Glutamatergic neuron (in vitro differentiated cells): ENCODE data around the gene PAPOLB. TPM values are rescaled to one million over a fixed set of nuclear protein-coding genes. Genes with fewer than 3 reads are reported as not detected.

ENCODE experiments used
- DNase-seq: peaks from one replicate; pipeline ENCODE4 v3.0.0; 2022
- H3K27ac Mint-ChIP-seq: one replicate; pipeline ENCODE4 v1.8.0; 2020; ENCODE audit warnings: mild to moderate bottlenecking, mixed read lengths, inconsistent platforms; ENCODE audit not compliant: unreplicated experiment
- H3K27me3 Mint-ChIP-seq: one replicate; pipeline ENCODE4 v1.8.0; 2020; ENCODE audit warnings: mild to moderate bottlenecking, moderate library complexity, mixed read lengths, inconsistent platforms; ENCODE audit not compliant: unreplicated experiment
- H3K36me3 Mint-ChIP-seq: one replicate; pipeline ENCODE4 v1.8.0; 2020; ENCODE audit warnings: mild to moderate bottlenecking, mixed read lengths, inconsistent platforms; ENCODE audit not compliant: unreplicated experiment
- H3K4me1 Mint-ChIP-seq: one replicate; pipeline ENCODE4 v1.8.0; 2020; ENCODE audit warnings: mild to moderate bottlenecking, low read depth, mixed read lengths, inconsistent platforms; ENCODE audit not compliant: unreplicated experiment
- H3K4me3 Mint-ChIP-seq: one replicate; pipeline ENCODE4 v1.8.0; 2020; ENCODE audit warnings: mild to moderate bottlenecking, mixed read lengths, inconsistent platforms; ENCODE audit not compliant: unreplicated experiment
- H3K9me3 Mint-ChIP-seq: one replicate; pipeline ENCODE4 v1.8.0; 2020; ENCODE audit warnings: mild to moderate bottlenecking, moderate library complexity, mixed read lengths, inconsistent platforms; ENCODE audit not compliant: unreplicated experiment
- total RNA-seq: library from RNA; stranded (reverse); fragmentation: NEBNext Ultra II Directional; extraction: Animal tissue kit (Norgen Biotek cat#: 25700); gene quantifications from one replicate; pipeline ENCODE4 v1.2.1, GENCODE V29; 2021; ENCODE audit not compliant: unreplicated experiment
- TF ChIP-seq, protein P1 (sequence below): fragments of 200-600 bp; sonication (generic); IDR thresholded peaks from one replicate; pipeline ENCODE4 v1.5.0; 2021; ENCODE audit not compliant: partially characterized antibody, unreplicated experiment

Gene PAPOLB
- total RNA-seq, 1 donor from 2014 or later: 1.2 TPM

DNA sequence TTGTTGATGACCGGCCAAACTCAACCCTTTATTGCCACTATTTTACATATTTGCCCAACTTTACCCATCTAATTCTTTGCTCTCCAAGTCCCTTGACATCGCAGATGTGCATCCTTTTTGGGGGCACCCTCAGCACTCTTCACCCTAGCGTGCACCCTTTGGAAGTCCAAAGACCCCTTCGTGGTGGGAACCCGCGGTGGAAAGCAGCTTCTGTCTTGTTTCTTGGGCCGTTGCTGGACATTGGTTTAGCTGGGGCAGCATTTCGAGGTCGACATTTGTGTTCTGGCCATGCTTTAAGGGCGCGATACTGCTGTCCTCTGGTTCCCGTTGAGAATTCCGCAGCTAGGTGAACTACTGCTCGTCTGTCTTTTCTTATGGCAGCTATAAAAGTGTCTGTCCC lies 326 bp upstream of the PAPOLB start:
- DNase-seq: no peak
- TF ChIP-seq, protein P1, sequence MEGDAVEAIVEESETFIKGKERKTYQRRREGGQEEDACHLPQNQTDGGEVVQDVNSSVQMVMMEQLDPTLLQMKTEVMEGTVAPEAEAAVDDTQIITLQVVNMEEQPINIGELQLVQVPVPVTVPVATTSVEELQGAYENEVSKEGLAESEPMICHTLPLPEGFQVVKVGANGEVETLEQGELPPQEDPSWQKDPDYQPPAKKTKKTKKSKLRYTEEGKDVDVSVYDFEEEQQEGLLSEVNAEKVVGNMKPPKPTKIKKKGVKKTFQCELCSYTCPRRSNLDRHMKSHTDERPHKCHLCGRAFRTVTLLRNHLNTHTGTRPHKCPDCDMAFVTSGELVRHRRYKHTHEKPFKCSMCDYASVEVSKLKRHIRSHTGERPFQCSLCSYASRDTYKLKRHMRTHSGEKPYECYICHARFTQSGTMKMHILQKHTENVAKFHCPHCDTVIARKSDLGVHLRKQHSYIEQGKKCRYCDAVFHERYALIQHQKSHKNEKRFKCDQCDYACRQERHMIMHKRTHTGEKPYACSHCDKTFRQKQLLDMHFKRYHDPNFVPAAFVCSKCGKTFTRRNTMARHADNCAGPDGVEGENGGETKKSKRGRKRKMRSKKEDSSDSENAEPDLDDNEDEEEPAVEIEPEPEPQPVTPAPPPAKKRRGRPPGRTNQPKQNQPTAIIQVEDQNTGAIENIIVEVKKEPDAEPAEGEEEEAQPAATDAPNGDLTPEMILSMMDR: no peak
- H3K4me3 Mint-ChIP-seq: peak overlapping the region; percentile 63
- H3K27ac Mint-ChIP-seq: no peak overlapping the region
- H3K27me3 Mint-ChIP-seq: peaks cover 2% of the 10 kb centered on the region
- peaks cover 10% of the 10 kb centered on the region for H3K4me1 Mint-ChIP-seq
- peaks cover 29% of the 10 kb centered on the region for H3K36me3 Mint-ChIP-seq
- H3K9me3 Mint-ChIP-seq: peaks cover 6% of the 10 kb centered on the region

GRCh38 chr7:4861227-4861626 lies 603 bp downstream of the PAPOLB start:
- TF ChIP-seq, protein P1: no peak
- H3K4me1 Mint-ChIP-seq: peaks cover 20% of the 10 kb centered on the region
- peaks cover 2% of the 10 kb centered on the region for H3K27me3 Mint-ChIP-seq
- peaks cover 33% of the 10 kb centered on the region for H3K36me3 Mint-ChIP-seq
- no peak for DNase-seq
- no peak overlapping the region for H3K27ac Mint-ChIP-seq
- H3K9me3 Mint-ChIP-seq: peaks cover 10% of the 10 kb centered on the region
- H3K4me3 Mint-ChIP-seq: peak overlapping the region; percentile 1

DNA sequence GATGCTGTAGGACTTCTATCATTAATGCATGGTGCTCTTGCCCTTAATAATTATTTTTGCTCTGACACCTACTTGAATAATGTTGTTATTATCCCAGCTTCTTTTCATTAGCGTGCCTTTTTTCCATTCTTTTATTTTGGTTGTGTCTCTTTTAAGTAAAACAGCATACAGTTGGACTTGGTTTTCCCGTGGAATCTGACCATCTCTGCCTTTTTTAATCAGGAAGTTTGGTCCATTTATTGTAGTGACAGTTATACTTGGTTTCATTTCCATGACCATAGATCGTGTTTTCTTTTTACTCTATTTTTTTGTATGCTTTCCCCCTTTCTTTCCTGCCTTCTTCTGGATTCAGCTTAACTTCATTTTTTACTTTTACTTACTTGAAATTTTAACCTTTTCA lies 4.6 kb downstream of the PAPOLB start:
- TF ChIP-seq, protein P1: no peak
- Mint-ChIP-seq H3K9me3 (peaks cover 5% of the 10 kb centered on the region), H3K27ac (peak overlapping the region; percentile 91), H3K27me3 (peaks cover 4% of the 10 kb centered on the region), H3K4me3 (no peak overlapping the region), H3K36me3 (peaks cover 15% of the 10 kb centered on the region), H3K4me1 (peaks cover 20% of the 10 kb centered on the region)
- DNase-seq: no peak

DNA sequence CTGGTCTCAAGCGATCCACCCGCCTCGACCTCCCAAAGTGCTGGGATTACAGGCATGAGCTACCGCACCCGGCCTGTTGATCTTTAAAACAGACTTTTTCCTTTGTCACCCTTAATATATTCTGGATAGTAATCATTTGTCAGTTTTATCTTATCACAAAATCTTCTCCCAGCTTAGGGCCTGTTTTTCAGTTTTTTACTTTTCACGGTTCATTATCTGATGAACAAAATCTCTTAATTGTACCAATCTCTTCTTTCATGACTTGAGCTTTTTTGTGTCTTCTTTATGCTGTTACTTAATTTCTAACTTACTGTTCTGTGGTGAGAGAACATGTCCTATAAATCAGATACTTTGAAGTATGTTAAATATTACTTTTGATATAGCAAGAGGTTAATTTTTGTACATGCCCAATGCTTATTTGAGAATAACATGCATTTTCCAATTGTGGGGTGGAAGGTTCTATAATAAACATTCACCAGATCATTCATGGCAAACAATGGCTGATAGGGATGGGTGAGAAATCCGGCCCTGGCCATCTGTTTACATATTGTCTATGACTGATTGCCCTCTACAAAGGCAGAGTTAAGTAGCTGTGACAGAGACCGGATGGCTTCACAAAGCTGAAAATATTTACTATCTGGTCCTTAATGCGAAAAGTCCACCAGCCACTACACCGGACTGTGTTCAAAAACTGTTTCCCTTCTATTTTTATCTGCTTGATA lies 5.3 kb downstream of the PAPOLB start:
- Mint-ChIP-seq H3K9me3 (peaks cover 7% of the 10 kb centered on the region), H3K4me3 (peak overlapping the region; percentile 65), H3K36me3 (peaks cover 15% of the 10 kb centered on the region), H3K4me1 (peaks cover 20% of the 10 kb centered on the region), H3K27me3 (peaks cover 4% of the 10 kb centered on the region), H3K27ac (peak overlapping the region; percentile 91)
- DNase-seq: no peak
- TF ChIP-seq, protein P1: no peak

DNA sequence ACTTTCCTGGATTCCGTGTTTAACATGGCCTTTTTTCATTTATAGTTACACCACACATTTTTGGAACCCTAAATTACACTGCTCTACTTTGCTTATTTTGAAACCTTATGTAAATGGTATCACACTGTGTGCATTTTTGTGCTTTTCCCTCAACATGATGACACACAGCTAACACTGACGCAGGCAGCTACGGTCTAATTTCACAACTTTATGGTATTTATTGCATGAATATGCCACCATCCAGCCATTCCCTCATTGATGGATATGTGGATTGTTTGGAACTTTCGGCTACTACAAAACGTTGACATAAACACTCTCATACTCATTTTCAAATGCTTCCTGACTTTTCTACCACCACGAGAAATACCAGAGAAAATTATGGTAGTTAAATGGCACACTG lies 6.9 kb downstream of the PAPOLB start:
- no peak for DNase-seq
- H3K27me3 Mint-ChIP-seq: peaks cover 4% of the 10 kb centered on the region
- TF ChIP-seq, protein P1: no peak
- peaks cover 11% of the 10 kb centered on the region for H3K9me3 Mint-ChIP-seq
- no peak overlapping the region for H3K27ac Mint-ChIP-seq
- H3K4me3 Mint-ChIP-seq: no peak overlapping the region
- peaks cover 14% of the 10 kb centered on the region for H3K36me3 Mint-ChIP-seq
- peaks cover 20% of the 10 kb centered on the region for H3K4me1 Mint-ChIP-seq
